H1 (cell line): ENCODE measurements around the gene SLC38A10. TPM values are rescaled to one million over a fixed set of nuclear protein-coding genes. Genes with fewer than 3 reads are reported as not detected.

Experiments
- CBX8 ChIP-seq: fragments of 300-800, 300-1000 bp; sonication (generic); IDR thresholded peaks from 2 replicates; pipeline ENCODE4 v1.7.1; 2016; ENCODE audit warnings: low read depth, low read length, borderline replicate concordance
- GABPA ChIP-seq: IDR thresholded peaks from 2 replicates; pipeline ENCODE4 v1.6.1; 2011; ENCODE audit warnings: mild to moderate bottlenecking, low read length, moderate library complexity, borderline replicate concordance; ENCODE audit not compliant: insufficient read depth
- TAF7 ChIP-seq: optimal IDR thresholded peaks from 2 replicates; pipeline ENCODE3; 2011; ENCODE audit warnings: low read depth, mild to moderate bottlenecking, inconsistent platforms, low read length, moderate library complexity, borderline replicate concordance
- polyA plus RNA-seq, 7 experiments: library from polyadenylated mRNA; depleted of rRNA in 3 of 7; stranded (reverse) in 5 of 7; unstranded in 2 of 7; fragments of >200 nt in 5 of 7; fragments of 200-250 nt in 2 of 7; gene quantifications; 1 replicate in 5 of 7; 2 replicates in 1 of 7; 4 replicates in 1 of 7; pipeline versions ENCODE4 v1.2.1 to v1.2.3, GENCODE V29; 2011 to 2013; ENCODE audit warnings: missing spikeins in 2 of 7, mixed read lengths in 2 of 7
- total RNA-seq: library from RNA; stranded (reverse); fragmentation: NEBNext Ultra II Directional; extraction: Animal tissue kit (Norgen Biotek cat#: 25700); gene quantifications from 2 replicates; pipeline ENCODE4 v1.2.1, GENCODE V29; 2021
- TF ChIP-seq, protein P1 (sequence below): fragments of 300-600 bp; sonication (generic); IDR thresholded peaks from 2 replicates; pipeline ENCODE4 v1.7.1; 2012; ENCODE audit warnings: low read length, moderate library complexity, mild to moderate bottlenecking, inconsistent platforms; ENCODE audit not compliant: insufficient replicate concordance
- TF ChIP-seq, protein P2 (sequence below): IDR thresholded peaks from 2 replicates; pipeline ENCODE4 v1.6.1; 2011; ENCODE audit warnings: low read depth, mild to moderate bottlenecking, low read length; ENCODE audit not compliant: insufficient read depth

SLC38A10 gene
- total and polyA plus RNA-seq, 2 of the 8 experiments (the other 6 are each of a cell fraction or from before 2014, with no cell fraction given), result 26.4 to 41.0 TPM

DNA sequence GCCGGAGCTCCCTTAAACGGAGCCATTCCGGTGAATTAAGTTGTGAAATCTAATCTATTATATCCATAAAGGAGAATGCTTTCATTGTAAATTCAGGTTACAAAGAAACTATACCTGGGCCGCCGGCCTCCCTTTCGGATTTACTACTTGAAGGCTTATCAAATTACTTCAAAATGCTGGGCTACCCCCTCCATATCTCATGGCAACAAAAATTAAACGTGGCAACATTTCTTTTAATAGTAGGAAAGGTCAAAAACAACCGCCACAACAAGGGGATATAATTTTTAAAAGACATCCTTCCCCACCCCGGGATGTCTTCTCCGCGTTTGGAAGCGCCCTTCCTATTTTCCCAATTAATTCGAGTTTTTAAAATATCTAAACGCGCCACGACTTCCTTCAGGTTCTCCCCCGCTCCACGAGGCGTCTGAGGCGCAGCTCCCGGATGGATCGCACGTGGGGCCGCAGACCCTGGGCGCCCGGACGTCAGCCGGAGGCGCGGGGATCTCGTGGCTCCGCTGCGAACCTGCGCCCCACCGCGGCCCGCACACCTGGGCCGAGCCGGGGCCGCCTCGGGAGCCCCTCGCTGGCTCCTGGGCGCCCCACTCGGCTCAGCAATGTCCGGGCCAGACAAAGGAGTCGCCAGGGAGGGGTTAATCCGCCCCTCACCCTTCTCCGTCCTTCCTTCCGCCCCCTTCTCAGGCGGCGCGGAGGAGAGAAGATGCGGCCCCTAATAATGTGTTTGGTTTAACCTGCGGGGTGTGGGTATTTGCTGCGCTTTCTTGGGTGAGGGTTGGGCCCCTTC, 47.4 kb upstream of the SLC38A10 start (continued):
- TF ChIP-seq, protein P1, sequence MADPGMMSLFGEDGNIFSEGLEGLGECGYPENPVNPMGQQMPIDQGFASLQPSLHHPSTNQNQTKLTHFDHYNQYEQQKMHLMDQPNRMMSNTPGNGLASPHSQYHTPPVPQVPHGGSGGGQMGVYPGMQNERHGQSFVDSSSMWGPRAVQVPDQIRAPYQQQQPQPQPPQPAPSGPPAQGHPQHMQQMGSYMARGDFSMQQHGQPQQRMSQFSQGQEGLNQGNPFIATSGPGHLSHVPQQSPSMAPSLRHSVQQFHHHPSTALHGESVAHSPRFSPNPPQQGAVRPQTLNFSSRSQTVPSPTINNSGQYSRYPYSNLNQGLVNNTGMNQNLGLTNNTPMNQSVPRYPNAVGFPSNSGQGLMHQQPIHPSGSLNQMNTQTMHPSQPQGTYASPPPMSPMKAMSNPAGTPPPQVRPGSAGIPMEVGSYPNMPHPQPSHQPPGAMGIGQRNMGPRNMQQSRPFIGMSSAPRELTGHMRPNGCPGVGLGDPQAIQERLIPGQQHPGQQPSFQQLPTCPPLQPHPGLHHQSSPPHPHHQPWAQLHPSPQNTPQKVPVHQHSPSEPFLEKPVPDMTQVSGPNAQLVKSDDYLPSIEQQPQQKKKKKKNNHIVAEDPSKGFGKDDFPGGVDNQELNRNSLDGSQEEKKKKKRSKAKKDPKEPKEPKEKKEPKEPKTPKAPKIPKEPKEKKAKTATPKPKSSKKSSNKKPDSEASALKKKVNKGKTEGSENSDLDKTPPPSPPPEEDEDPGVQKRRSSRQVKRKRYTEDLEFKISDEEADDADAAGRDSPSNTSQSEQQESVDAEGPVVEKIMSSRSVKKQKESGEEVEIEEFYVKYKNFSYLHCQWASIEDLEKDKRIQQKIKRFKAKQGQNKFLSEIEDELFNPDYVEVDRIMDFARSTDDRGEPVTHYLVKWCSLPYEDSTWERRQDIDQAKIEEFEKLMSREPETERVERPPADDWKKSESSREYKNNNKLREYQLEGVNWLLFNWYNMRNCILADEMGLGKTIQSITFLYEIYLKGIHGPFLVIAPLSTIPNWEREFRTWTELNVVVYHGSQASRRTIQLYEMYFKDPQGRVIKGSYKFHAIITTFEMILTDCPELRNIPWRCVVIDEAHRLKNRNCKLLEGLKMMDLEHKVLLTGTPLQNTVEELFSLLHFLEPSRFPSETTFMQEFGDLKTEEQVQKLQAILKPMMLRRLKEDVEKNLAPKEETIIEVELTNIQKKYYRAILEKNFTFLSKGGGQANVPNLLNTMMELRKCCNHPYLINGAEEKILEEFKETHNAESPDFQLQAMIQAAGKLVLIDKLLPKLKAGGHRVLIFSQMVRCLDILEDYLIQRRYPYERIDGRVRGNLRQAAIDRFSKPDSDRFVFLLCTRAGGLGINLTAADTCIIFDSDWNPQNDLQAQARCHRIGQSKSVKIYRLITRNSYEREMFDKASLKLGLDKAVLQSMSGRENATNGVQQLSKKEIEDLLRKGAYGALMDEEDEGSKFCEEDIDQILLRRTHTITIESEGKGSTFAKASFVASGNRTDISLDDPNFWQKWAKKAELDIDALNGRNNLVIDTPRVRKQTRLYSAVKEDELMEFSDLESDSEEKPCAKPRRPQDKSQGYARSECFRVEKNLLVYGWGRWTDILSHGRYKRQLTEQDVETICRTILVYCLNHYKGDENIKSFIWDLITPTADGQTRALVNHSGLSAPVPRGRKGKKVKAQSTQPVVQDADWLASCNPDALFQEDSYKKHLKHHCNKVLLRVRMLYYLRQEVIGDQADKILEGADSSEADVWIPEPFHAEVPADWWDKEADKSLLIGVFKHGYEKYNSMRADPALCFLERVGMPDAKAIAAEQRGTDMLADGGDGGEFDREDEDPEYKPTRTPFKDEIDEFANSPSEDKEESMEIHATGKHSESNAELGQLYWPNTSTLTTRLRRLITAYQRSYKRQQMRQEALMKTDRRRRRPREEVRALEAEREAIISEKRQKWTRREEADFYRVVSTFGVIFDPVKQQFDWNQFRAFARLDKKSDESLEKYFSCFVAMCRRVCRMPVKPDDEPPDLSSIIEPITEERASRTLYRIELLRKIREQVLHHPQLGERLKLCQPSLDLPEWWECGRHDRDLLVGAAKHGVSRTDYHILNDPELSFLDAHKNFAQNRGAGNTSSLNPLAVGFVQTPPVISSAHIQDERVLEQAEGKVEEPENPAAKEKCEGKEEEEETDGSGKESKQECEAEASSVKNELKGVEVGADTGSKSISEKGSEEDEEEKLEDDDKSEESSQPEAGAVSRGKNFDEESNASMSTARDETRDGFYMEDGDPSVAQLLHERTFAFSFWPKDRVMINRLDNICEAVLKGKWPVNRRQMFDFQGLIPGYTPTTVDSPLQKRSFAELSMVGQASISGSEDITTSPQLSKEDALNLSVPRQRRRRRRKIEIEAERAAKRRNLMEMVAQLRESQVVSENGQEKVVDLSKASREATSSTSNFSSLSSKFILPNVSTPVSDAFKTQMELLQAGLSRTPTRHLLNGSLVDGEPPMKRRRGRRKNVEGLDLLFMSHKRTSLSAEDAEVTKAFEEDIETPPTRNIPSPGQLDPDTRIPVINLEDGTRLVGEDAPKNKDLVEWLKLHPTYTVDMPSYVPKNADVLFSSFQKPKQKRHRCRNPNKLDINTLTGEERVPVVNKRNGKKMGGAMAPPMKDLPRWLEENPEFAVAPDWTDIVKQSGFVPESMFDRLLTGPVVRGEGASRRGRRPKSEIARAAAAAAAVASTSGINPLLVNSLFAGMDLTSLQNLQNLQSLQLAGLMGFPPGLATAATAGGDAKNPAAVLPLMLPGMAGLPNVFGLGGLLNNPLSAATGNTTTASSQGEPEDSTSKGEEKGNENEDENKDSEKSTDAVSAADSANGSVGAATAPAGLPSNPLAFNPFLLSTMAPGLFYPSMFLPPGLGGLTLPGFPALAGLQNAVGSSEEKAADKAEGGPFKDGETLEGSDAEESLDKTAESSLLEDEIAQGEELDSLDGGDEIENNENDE, result no peak
- TF ChIP-seq GABPA, result 0 out of 2 replicates have a peak, but pooled peaks have one; percentile 56
- TF ChIP-seq TAF7, result peak; percentile 21
- TF ChIP-seq, protein P2, sequence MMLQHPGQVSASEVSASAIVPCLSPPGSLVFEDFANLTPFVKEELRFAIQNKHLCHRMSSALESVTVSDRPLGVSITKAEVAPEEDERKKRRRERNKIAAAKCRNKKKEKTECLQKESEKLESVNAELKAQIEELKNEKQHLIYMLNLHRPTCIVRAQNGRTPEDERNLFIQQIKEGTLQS, result no peak
- 0 out of 2 replicates have a peak, but pooled peaks have one; percentile 64 for TF ChIP-seq CBX8
